Measurements from ENCODE around the gene SV2C.

DNA sequence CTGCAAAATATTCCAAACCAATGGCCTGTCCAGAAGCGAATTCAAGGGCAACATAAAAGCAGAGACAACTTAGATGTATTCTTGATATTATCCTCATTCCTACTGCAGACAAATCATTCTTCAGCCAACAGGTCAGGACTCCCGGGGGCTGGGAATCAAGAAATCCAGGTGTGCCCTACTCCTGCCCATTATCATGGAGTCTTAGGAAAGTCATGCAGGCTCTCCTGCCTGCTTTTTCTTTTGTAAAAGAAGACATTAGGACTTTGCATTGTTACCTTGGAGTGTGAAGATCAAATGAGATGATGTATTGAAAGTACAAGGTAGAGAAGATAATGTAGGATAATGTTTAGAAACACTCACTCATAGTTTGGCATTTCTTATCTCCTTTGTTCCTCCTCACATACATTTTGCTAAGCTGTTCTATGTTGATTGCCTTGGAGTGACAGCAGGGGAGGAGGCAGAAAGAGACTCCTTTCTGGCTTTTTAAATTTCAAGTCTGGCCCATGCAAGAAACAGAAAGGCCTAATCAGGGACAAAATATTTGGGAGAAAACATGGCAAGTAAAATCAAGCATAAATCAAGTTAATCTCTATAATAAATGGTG is 113.8 kb downstream of the SV2C start:
- TF ChIP-seq, protein P1, sequence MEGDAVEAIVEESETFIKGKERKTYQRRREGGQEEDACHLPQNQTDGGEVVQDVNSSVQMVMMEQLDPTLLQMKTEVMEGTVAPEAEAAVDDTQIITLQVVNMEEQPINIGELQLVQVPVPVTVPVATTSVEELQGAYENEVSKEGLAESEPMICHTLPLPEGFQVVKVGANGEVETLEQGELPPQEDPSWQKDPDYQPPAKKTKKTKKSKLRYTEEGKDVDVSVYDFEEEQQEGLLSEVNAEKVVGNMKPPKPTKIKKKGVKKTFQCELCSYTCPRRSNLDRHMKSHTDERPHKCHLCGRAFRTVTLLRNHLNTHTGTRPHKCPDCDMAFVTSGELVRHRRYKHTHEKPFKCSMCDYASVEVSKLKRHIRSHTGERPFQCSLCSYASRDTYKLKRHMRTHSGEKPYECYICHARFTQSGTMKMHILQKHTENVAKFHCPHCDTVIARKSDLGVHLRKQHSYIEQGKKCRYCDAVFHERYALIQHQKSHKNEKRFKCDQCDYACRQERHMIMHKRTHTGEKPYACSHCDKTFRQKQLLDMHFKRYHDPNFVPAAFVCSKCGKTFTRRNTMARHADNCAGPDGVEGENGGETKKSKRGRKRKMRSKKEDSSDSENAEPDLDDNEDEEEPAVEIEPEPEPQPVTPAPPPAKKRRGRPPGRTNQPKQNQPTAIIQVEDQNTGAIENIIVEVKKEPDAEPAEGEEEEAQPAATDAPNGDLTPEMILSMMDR (IDR thresholded peaks at IDR 0.05), result no peak
- no peak for TF ChIP-seq EP300 (IDR thresholded peaks at IDR 0.05)

Measured in sigmoid colon (tissue), 4 donors.